Lung (tissue), 12 donors: ENCODE results near the gene ASIC4. TPM values are rescaled to one million over a fixed set of nuclear protein-coding genes. Genes with fewer than 3 reads are reported as not detected.
A peak's percentile ranks its signal among the peaks of the same experiment; 100 is the strongest.

ENCODE experiments used
- ATAC-seq: fragments of 200-7000 bp; cut with Tn5 transposase; one replicate; pipeline ENCODE4 v1.9.1; 2020; ENCODE audit warnings: moderate number of reproducible peaks; ENCODE audit not compliant: insufficient read depth, low FRiP score
- DNase-seq, 3 donors: peaks; one replicate each; pipeline ENCODE4 v3.0.0-alpha.2; 2013 to 2017
- H3K27ac ChIP-seq, 2 donors: one replicate each; pipeline ENCODE4 v1.5.1; 2013; ENCODE audit warnings: mild to moderate bottlenecking in 2 of 2, moderate library complexity in 2 of 2, control low read depth in 1 of 2, inconsistent platforms in 1 of 2, low read depth in 1 of 2, low read length in 1 of 2
- H3K27me3 ChIP-seq, 3 donors: one replicate each; pipeline ENCODE4 v1.5.1; 2013; ENCODE audit warnings: low read length in 2 of 3; ENCODE audit not compliant: control insufficient read depth in 3 of 3, insufficient read depth in 3 of 3
- H3K36me3 ChIP-seq, 4 donors: one replicate each; pipeline ENCODE4 v1.5.1; 2013; ENCODE audit warnings: low read length in 4 of 4, mild to moderate bottlenecking in 1 of 4, moderate library complexity in 1 of 4; ENCODE audit not compliant: control insufficient read depth in 4 of 4, insufficient read depth in 4 of 4
- H3K4me1 ChIP-seq, 5 donors: one replicate each; pipeline ENCODE4 v1.5.1; 2013; ENCODE audit warnings: low read length in 5 of 5, mild to moderate bottlenecking in 2 of 5, moderate library complexity in 1 of 5; ENCODE audit not compliant: control insufficient read depth in 5 of 5, insufficient read depth in 5 of 5
- H3K4me3 ChIP-seq: one replicate; pipeline ENCODE4 v1.5.1; 2013; ENCODE audit warnings: mild to moderate bottlenecking, control low read depth, moderate library complexity
- H3K9ac ChIP-seq, 2 donors: one replicate each; pipeline ENCODE4 v1.5.1; 2013; ENCODE audit warnings: low read length in 2 of 2, control low read depth in 1 of 2; ENCODE audit not compliant: insufficient read depth in 1 of 2
- H3K9me3 ChIP-seq, 4 donors: one replicate each; pipeline ENCODE4 v1.5.1; 2013; ENCODE audit warnings: low read length in 3 of 4, mild to moderate bottlenecking in 1 of 4, moderate library complexity in 1 of 4; ENCODE audit not compliant: control insufficient read depth in 4 of 4, insufficient read depth in 3 of 4
- CTCF ChIP-seq: IDR thresholded peaks from 2 replicates; pipeline ENCODE4 v1.5.1; 2012; ENCODE audit warnings: mild to moderate bottlenecking; ENCODE audit errors: control extremely low read depth, extremely low read depth
- WGBS, 2 donors: extraction: QIAGEN DNeasy Blood & Tissue Kit; methylation state at CpG; one replicate each; pipeline ENCODE4 v1.1.7; 2013; 5-methylcytosine and 5-hydroxymethylcytosine counted together
- polyA plus RNA-seq, 2 donors: library from polyadenylated mRNA; stranded (reverse); fragments of 200-250 nt; gene quantifications; one replicate each; pipeline ENCODE4 v1.2.1, GENCODE V29; 2013
- total RNA-seq, 2 donors: library from RNA; depleted of rRNA in 1 of 2; stranded (reverse); fragments of >200 nt in 1 of 2; gene quantifications; one replicate each; pipeline ENCODE4 v1.2.1, GENCODE V29; 2014 to 2021
- donor health status: control.
- donor health status: control.
- donor health status: Bipolar disorder and iron deficiency.
- donor health status: healthy.
- donor health status: DM: yes; HTN: yes; CAD: no.

The ASIC4 gene
- total and polyA plus RNA-seq, 4 donors, result 0.02 to 0.43 (median 0.14) TPM

DNA sequence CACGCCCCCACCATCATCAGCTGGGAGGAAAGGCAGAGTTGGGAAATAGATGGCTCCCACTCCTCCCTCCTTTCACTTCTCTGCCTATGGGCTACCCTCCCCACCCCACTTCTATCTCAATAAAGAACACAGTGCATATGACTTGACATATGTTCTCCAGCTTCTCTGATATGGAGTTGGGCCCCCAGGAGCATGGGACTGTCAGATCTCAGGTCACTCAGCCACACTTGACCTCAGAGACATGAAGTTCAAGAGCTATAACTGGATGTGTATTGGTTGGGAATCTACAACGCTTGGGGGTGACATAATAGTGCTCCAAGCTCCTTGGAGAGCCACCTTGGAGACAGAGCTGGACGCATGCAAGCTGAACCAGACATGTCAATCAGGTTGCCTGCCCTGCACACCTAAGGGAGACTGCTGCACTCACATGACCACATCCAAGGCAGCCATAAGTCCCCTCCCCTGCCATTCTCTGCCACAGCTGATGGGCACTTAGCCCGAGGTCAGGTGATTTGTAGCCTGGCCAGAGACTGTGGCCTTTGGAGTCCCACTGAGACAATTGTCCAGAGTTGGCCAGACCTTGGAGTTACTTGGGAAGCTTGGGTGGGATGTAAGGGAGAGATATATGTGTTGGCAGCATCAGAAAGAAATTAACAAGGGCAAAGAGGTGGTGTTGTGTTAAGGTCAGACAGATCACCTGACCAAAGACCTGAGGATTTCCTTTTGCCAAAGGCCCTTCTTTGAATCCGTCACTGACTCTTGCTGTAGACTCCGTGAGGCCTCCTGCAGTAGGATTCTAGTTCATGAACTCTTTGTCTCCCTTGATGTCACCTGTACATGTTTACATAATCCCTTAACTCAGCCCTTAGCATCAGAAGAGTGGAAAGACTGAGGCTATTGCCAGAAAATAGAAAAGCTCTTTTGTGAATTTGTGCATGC, 61.6 kb downstream of the ASIC4 start:
- no peak overlapping the region for H3K9ac ChIP-seq
- H3K9me3 ChIP-seq, result no peaks in the 10 kb centered on the region
- H3K27ac ChIP-seq, result no peak overlapping the region
- TF ChIP-seq CTCF, result no peak
- no peak for ATAC-seq
- H3K36me3 ChIP-seq, result no peaks in the 10 kb centered on the region
- DNase-seq, result no peak
- WGBS, 2 donors, result 77 to 87% methylated on average over 6 of the region's 6 CpGs
- H3K27me3 ChIP-seq, result no peaks in the 10 kb centered on the region
- H3K4me3 ChIP-seq, result no peak overlapping the region
- H3K4me1 ChIP-seq, result peaks cover 0 to 35% (median 9%) of the 10 kb centered on the region in 5 donors

DNA sequence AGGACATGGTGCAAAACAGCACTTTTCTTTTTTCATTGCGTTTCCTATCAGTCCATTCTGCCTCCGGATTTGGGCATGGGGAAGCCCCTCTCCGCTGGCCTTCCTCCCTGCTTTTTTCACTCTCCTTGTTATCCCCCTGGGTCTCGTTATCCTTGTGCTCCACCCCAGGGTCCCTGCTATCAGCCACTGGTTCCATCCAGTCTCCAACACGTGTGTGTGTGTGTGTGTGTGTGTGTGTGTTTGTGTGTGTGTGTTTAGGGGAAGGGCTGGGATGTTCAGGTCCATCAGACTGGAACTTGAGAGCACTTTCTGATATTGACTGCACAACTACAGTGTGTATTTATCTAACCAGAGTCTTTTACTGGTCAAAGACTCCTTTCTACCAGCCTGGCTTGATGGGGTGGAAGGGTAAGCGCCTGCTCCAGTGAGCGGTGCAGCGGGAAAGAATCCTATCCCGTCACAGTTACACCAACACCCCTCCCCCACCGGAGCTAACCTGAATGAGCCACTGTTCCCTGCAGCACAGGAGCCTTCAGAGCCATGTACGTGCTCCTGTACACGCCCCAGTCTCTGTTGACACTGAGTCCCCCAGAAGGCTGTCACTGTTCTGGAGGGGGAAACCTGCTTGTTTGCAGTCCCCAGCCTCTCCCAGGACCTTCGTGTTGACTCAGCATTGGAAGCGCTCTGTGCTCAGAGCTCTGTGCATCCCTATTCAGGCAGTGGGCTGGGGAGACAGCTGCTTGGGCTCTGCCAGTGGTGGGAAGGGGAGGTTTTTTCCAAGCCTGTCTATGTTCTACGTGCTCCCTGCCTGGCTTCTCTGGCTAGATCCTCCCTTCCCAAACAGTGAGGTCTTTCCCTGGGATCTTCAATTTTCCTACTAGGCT, 62.5 kb downstream of the ASIC4 start:
- Histone ChIP-seq H3K27ac (no peak overlapping the region), H3K4me1 (peaks cover 0 to 31% (median 8%) of the 10 kb centered on the region in 5 donors), H3K9ac (no peak overlapping the region), H3K4me3 (no peak overlapping the region), H3K27me3 (no peaks in the 10 kb centered on the region), H3K9me3 (no peaks in the 10 kb centered on the region), H3K36me3 (no peaks in the 10 kb centered on the region)
- TF ChIP-seq CTCF, result no peak
- no peak for ATAC-seq
- WGBS, 2 donors, result 41 to 56% methylated on average over 15 of the region's 15 CpGs
- DNase-seq, result peak; percentile 73 to 86 (median 86)

GRCh38 chr2:219578811-219579613, 64.7 kb downstream of the ASIC4 start:
- H3K9me3 ChIP-seq, result no peaks in the 10 kb centered on the region
- no peak for TF ChIP-seq CTCF
- H3K4me1 ChIP-seq, result peaks cover 0 to 28% (median 5%) of the 10 kb centered on the region in 5 donors
- H3K27ac ChIP-seq, result peak overlapping the region in 1 of 2 donors; percentile 54
- DNase-seq (peak; percentile 37 to 75 (median 59)), ATAC-seq (no peak)
- no peak overlapping the region for H3K9ac ChIP-seq
- WGBS, 2 donors, result 60 to 66% methylated on average over 8 of the region's 8 CpGs
- no peak overlapping the region for H3K4me3 ChIP-seq
- H3K36me3 ChIP-seq, result no peaks in the 10 kb centered on the region
- no peaks in the 10 kb centered on the region for H3K27me3 ChIP-seq
